Stomach (tissue), 9 donors: Measurements from ENCODE around the gene FLT1. TPM values are rescaled to one million over a fixed set of nuclear protein-coding genes. Genes with fewer than 3 reads are reported as not detected.

Experiments
- DNase-seq, 2 donors: peaks; one replicate each; pipeline versions ENCODE4 v3.0.0 to v3.0.0-alpha.2; 2013 to 2019
- H3K27ac ChIP-seq, 5 donors: fragments of 200-600 bp in 4 of 5; sonication (generic) in 4 of 5; one replicate each; pipeline ENCODE4 v1.5.1; 2013 to 2019; ENCODE audit warnings: mild to moderate bottlenecking in 1 of 5, moderate library complexity in 1 of 5
- H3K27me3 ChIP-seq, 3 donors: fragments of 200-600 bp; sonication (generic); one replicate each; pipeline ENCODE4 v1.5.1; 2017 to 2019; ENCODE audit warnings: mixed run types in 1 of 3
- H3K36me3 ChIP-seq, 4 donors: fragments of 200-600 bp; sonication (generic); 1 replicate in 3 of 4; 2 replicates in 1 of 4; pipeline ENCODE4 v1.5.1; 2016 to 2019
- H3K4me1 ChIP-seq, 4 donors: fragments of 200-600 bp; sonication (generic); one replicate each; pipeline ENCODE4 v1.5.1; 2016 to 2019
- H3K4me3 ChIP-seq, 4 donors: fragments of 200-600 bp; sonication (generic) in 3 of 4; one replicate each; pipeline ENCODE4 v1.5.1; 2016 to 2019; ENCODE audit warnings: mild to moderate bottlenecking in 1 of 4
- H3K9me3 ChIP-seq, 4 donors: fragments of 200-600 bp; sonication (generic); one replicate each; pipeline ENCODE4 v1.5.1; 2016 to 2019
- CTCF ChIP-seq, 7 experiments: fragments of 450-650 bp in 4 of 7; fragments of 200-600 bp in 3 of 7; sonication (generic) in 3 of 7; IDR thresholded peaks; one replicate each; pipeline ENCODE4 v1.5.1; 2016 to 2019; ENCODE audit warnings: antibody characterized with exemption in 7 of 7, control low read depth in 2 of 7, mild to moderate bottlenecking in 1 of 7
- EP300 ChIP-seq: sonication (generic); formaldehyde crosslinking; IDR thresholded peaks from one replicate; pipeline ENCODE4 v1.6.1; 2017; ENCODE audit warnings: antibody characterized with exemption
- POLR2A ChIP-seq, 4 donors: fragments of 450-650 bp; IDR thresholded peaks; one replicate each; pipeline ENCODE4 v1.6.1; 2016; ENCODE audit warnings: antibody characterized with exemption in 4 of 4, control low read depth in 2 of 4, mild to moderate bottlenecking in 1 of 4, moderate library complexity in 1 of 4
- POLR2AphosphoS5 ChIP-seq, 3 donors: sonication (generic); formaldehyde crosslinking; IDR thresholded peaks; one replicate each; pipeline ENCODE4 v1.6.1; 2016; ENCODE audit warnings: antibody characterized with exemption in 3 of 3
- WGBS, 5 donors: extraction: QIAGEN DNeasy Blood & Tissue Kit in 3 of 5; methylation state at CpG; one replicate each; pipeline versions ENCODE4 v1.1.5 to v1.1.7; 2013 to 2018; 5-methylcytosine and 5-hydroxymethylcytosine counted together
- intact Hi-C: fragments of 100-400 bp; cut with DNase I; formaldehyde crosslinking; loops from one replicate; pipeline ENCODE4 v1.15.1; 2023; ENCODE audit warnings: low total_unique reads
- polyA plus RNA-seq, 3 donors: library from polyadenylated mRNA; stranded (reverse); fragments of 200-250 nt; gene quantifications; one replicate each; pipeline ENCODE4 v1.2.3, GENCODE V29; 2013
- total RNA-seq, 5 donors: library from RNA; depleted of rRNA; stranded (reverse); fragments of >200 nt; gene quantifications; one replicate each; pipeline versions ENCODE4 v1.1.0 to v1.2.3, GENCODE V29; 2014 to 2016
- donor health status: healthy with polysubstance abuse.
- donor health status: Bipolar disorder and iron deficiency.
- donor health status: healthy.

FLT1 gene
- total and polyA plus RNA-seq, 8 donors = 1.00 to 41.9 (median 3.6) TPM; not detected in 1

GRCh38 chr13:28527629-28528028, 32.7 kb upstream of the FLT1 start:
- H3K36me3 ChIP-seq = no peaks in the 10 kb centered on the region
- intact Hi-C loops = no loop called here
- TF ChIP-seq POLR2AphosphoS5 (IDR thresholded peaks at IDR 0.05) (no peak), POLR2A (IDR thresholded peaks at IDR 0.05) (no peak), EP300 (no peak), CTCF (IDR thresholded peaks at IDR 0.05) (no peak)
- no peaks in the 10 kb centered on the region for H3K9me3 ChIP-seq
- DNase-seq = peak in 1 of 2 donors; percentile 22
- H3K4me1 ChIP-seq = peaks cover 3 to 20% (median 14%) of the 10 kb centered on the region in 4 donors
- peaks cover 4 to 67% (median 46%) of the 10 kb centered on the region in 3 donors for H3K27me3 ChIP-seq
- WGBS, 5 donors = 46 to 53% (median 50%) methylated on average over 13 of the region's 13 CpGs
- H3K27ac ChIP-seq = no peak overlapping the region
- no peak overlapping the region for H3K4me3 ChIP-seq

- 73 to 80% (median 78%) methylated on average over 10 of the region's 10 CpGs for WGBS, 5 donors
- intact Hi-C loops = no loop called here
Observed at GRCh38 chr13:28526876-28527275, 31.9 kb upstream of the FLT1 start.

GRCh38 chr13:28522871-28523270, 27.9 kb upstream of the FLT1 start:
- 82 to 95% (median 92%) methylated on average over 8 of the region's 8 CpGs for WGBS, 5 donors
- TF ChIP-seq EP300 = no peak
- Histone ChIP-seq H3K9me3 (no peaks in the 10 kb centered on the region), H3K4me3 (no peak overlapping the region), H3K27me3 (peaks cover 0 to 20% (median 9%) of the 10 kb centered on the region in 3 donors), H3K27ac (no peak overlapping the region), H3K4me1 (no peaks in the 10 kb centered on the region), H3K36me3 (no peaks in the 10 kb centered on the region)
- DNase-seq = no peak
- intact Hi-C loops = no loop called here

More at GRCh38 chr13:28526876-28527275, 31.9 kb upstream of the FLT1 start:
- H3K4me1 ChIP-seq = peaks cover 0 to 13% (median 6%) of the 10 kb centered on the region in 4 donors
- no peaks in the 10 kb centered on the region for H3K9me3 ChIP-seq
- no peak for TF ChIP-seq POLR2A (IDR thresholded peaks at IDR 0.05)
- TF ChIP-seq EP300 = no peak
- no peak for TF ChIP-seq CTCF (IDR thresholded peaks at IDR 0.05)
- TF ChIP-seq POLR2AphosphoS5 (IDR thresholded peaks at IDR 0.05) = no peak
- H3K27ac ChIP-seq = no peak overlapping the region
- no peak overlapping the region for H3K4me3 ChIP-seq
- no peaks in the 10 kb centered on the region for H3K36me3 ChIP-seq
- no peak for DNase-seq
- H3K27me3 ChIP-seq = peaks cover 0 to 60% (median 38%) of the 10 kb centered on the region in 3 donors

GRCh38 chr13:28513745-28514144, 18.8 kb upstream of the FLT1 start:
- peaks cover 0 to 14% (median 0%) of the 10 kb centered on the region in 3 donors for H3K27me3 ChIP-seq
- intact Hi-C loops = no loop called here

More at GRCh38 chr13:28513745-28514144, 18.8 kb upstream of the FLT1 start:
- TF ChIP-seq EP300 (no peak), POLR2AphosphoS5 (IDR thresholded peaks at IDR 0.05) (no peak), CTCF (IDR thresholded peaks at IDR 0.05) (no peak), POLR2A (IDR thresholded peaks at IDR 0.05) (no peak)
- no peak overlapping the region for H3K4me3 ChIP-seq
- WGBS, 5 donors = 83 to 90% (median 86%) methylated on average over 4 of the region's 4 CpGs
- no peak overlapping the region for H3K27ac ChIP-seq
- H3K9me3 ChIP-seq = peaks cover 0 to 15% (median 6%) of the 10 kb centered on the region in 4 donors
- no peaks in the 10 kb centered on the region for H3K4me1 ChIP-seq
- no peak for DNase-seq
- no peaks in the 10 kb centered on the region for H3K36me3 ChIP-seq
